Mesendoderm (in vitro differentiated cells): ENCODE results near the gene ST8SIA1.

ENCODE experiments used
- DNase-seq: peaks from one replicate; pipeline ENCODE4 v3.0.0; 2013
- H2AK5ac ChIP-seq: 2 replicates; pipeline ENCODE4 v1.6.1; 2013; ENCODE audit warnings: low read length, inconsistent platforms
- H2BK120ac ChIP-seq: 2 replicates; pipeline ENCODE4 v1.6.1; 2013; ENCODE audit warnings: low read depth, mild to moderate bottlenecking, low read length, moderate library complexity, mixed read lengths
- H2BK15ac ChIP-seq: replicated peaks from 2 replicates; pipeline ENCODE4 v1.6.1; 2013; ENCODE audit warnings: low read depth, mild to moderate bottlenecking, moderate library complexity
- H2BK5ac ChIP-seq: 2 replicates; pipeline ENCODE4 v1.6.1; 2013; ENCODE audit warnings: low read length, inconsistent platforms
- H3K18ac ChIP-seq: 2 replicates; pipeline ENCODE4 v1.6.1; 2013; ENCODE audit warnings: mild to moderate bottlenecking, low read length, mixed read lengths
- H3K23ac ChIP-seq: one replicate; pipeline ENCODE4 v1.6.1; 2013; ENCODE audit warnings: low read length
- H3K27ac ChIP-seq: 2 replicates; pipeline ENCODE4 v1.5.1; 2013; ENCODE audit warnings: low read depth, mild to moderate bottlenecking, inconsistent platforms, low read length, moderate library complexity
- H3K27me3 ChIP-seq: 2 replicates; pipeline ENCODE4 v1.6.1; 2013; ENCODE audit warnings: low read length, control low read depth, mild to moderate bottlenecking, inconsistent platforms; ENCODE audit not compliant: insufficient read depth, poor library complexity
- H3K36me3 ChIP-seq: 2 replicates; pipeline ENCODE4 v1.6.1; 2013; ENCODE audit warnings: low read length, inconsistent platforms; ENCODE audit not compliant: control insufficient read depth, insufficient read depth
- H3K4ac ChIP-seq: one replicate; pipeline ENCODE4 v1.6.1; 2013; ENCODE audit warnings: low read depth, mild to moderate bottlenecking, low read length, moderate library complexity
- H3K4me1 ChIP-seq: 2 replicates; pipeline ENCODE4 v1.6.1; 2013; ENCODE audit warnings: low read depth, low read length, inconsistent platforms; ENCODE audit not compliant: control insufficient read depth
- H3K4me2 ChIP-seq: 2 replicates; pipeline ENCODE4 v1.6.1; 2013; ENCODE audit warnings: low read length
- H3K4me3 ChIP-seq: 2 replicates; pipeline ENCODE4 v1.5.1; 2013; ENCODE audit warnings: mild to moderate bottlenecking, low read length
- H3K56ac ChIP-seq: one replicate; pipeline ENCODE4 v1.6.1; 2013; ENCODE audit warnings: low read length
- H3K79me1 ChIP-seq: 2 replicates; pipeline ENCODE4 v1.6.1; 2013; ENCODE audit warnings: low read length, inconsistent platforms
- H3K79me2 ChIP-seq: 2 replicates; pipeline ENCODE4 v1.6.1; 2013; ENCODE audit warnings: mild to moderate bottlenecking, low read length; ENCODE audit not compliant: control insufficient read depth, insufficient read depth
- H3K9ac ChIP-seq: 2 replicates; pipeline ENCODE4 v1.6.1; 2013; ENCODE audit warnings: low read length, inconsistent platforms
- H4K5ac ChIP-seq: one replicate; pipeline ENCODE4 v1.6.1; 2013; ENCODE audit warnings: low read length
- H4K8ac ChIP-seq: one replicate; pipeline ENCODE4 v1.6.1; 2013; ENCODE audit warnings: low read depth, mild to moderate bottlenecking, control low read depth, low read length, moderate library complexity
- WGBS: extraction: QIAGEN DNeasy Blood & Tissue Kit; methylation state at CpG from one replicate; pipeline ENCODE4 v1.1.7; 2013; ENCODE audit warnings: low lambda C conversion rate, missing lambda C conversion rate; ENCODE audit not compliant: insufficient coverage; ENCODE audit errors: extremely low coverage; 5-methylcytosine and 5-hydroxymethylcytosine counted together

The ST8SIA1 gene

GRCh38 chr12:22266101-22266500, 68.4 kb downstream of the ST8SIA1 start:
- no peak overlapping the region for H3K4ac ChIP-seq
- H3K27ac ChIP-seq, result no peak overlapping the region
- H2BK15ac ChIP-seq, result no peak overlapping the region

DNA sequence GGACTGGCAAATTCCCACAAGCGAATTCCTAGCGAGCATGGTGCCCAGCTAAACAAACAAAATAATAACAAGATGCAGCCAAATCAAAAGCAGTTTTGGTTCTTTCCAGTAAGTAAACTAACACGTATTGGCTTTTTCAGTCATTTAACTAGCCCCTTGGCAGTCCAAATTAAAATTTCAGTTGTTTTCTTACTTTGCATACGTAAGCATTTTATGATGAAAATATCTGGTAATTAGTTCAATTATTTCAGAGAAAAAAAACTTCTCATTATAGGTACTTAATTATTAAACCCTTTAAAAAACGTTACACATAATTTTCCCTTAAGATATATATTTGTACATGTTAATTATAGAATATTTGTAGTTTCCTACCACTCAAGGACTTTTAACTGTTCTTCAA, 70.1 kb downstream of the ST8SIA1 start:
- Histone ChIP-seq H4K8ac (no peak overlapping the region), H3K27me3 (no peaks in the 10 kb centered on the region), H3K79me1 (no peaks in the 10 kb centered on the region), H2BK120ac (no peak overlapping the region), H3K4me3 (no peak overlapping the region), H3K27ac (no peak overlapping the region), H2BK15ac (no peak overlapping the region), H3K4me2 (no peak overlapping the region), H3K9ac (no peak overlapping the region), H2BK5ac (no peak overlapping the region), H2AK5ac (no peak overlapping the region), H3K18ac (no peak overlapping the region), H3K79me2 (no peaks in the 10 kb centered on the region), H3K23ac (no peak overlapping the region), H3K36me3 (no peaks in the 10 kb centered on the region), H3K56ac (no peak overlapping the region), H4K5ac (no peak overlapping the region), H3K4ac (no peak overlapping the region), H3K4me1 (no peaks in the 10 kb centered on the region)
- no peak for DNase-seq
- 100% methylated on average over 1 of the region's 5 CpGs for WGBS

More at GRCh38 chr12:22266101-22266500, 68.4 kb downstream of the ST8SIA1 start:
- no peak for DNase-seq
- H3K4me1 ChIP-seq, result no peaks in the 10 kb centered on the region
- H3K36me3 ChIP-seq, result no peaks in the 10 kb centered on the region
- H2AK5ac ChIP-seq, result no peak overlapping the region
- no CpG with 5 or more reads among the region's 5 CpGs for WGBS
- no peak overlapping the region for H3K18ac ChIP-seq
- no peak overlapping the region for H2BK5ac ChIP-seq
- no peak overlapping the region for H4K5ac ChIP-seq
- H3K23ac ChIP-seq, result no peak overlapping the region
- no peak overlapping the region for H2BK120ac ChIP-seq
- no peaks in the 10 kb centered on the region for H3K79me1 ChIP-seq
- H3K9ac ChIP-seq, result no peak overlapping the region
- no peaks in the 10 kb centered on the region for H3K79me2 ChIP-seq
- no peak overlapping the region for H3K56ac ChIP-seq
- H3K4me2 ChIP-seq, result no peak overlapping the region
- H3K27me3 ChIP-seq, result no peaks in the 10 kb centered on the region
- no peak overlapping the region for H3K4me3 ChIP-seq
- no peak overlapping the region for H4K8ac ChIP-seq

DNA sequence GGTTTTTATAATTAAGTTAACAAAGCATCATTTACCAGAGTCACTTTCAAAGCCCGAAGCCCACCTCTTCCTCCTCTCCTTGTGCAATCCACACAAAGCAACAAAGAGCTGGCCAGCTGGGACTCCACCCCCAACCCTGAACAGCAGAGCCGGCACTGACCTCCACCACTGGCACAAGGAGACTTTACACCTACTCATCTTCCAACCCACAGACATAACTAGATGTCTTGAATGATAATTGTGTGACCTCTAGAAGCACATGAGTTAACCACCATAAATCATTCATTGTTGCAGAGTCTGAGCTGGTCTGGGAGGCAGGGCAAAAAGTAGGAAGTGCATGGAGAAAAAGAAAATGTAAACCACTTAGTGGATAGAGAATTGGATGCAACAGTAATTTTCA, 72.2 kb downstream of the ST8SIA1 start:
- Histone ChIP-seq H3K79me2 (no peaks in the 10 kb centered on the region), H4K5ac (no peak overlapping the region), H3K4me3 (no peak overlapping the region), H2BK120ac (no peak overlapping the region), H4K8ac (no peak overlapping the region), H3K56ac (no peak overlapping the region), H3K23ac (no peak overlapping the region), H3K4me1 (no peaks in the 10 kb centered on the region), H3K4ac (no peak overlapping the region), H3K79me1 (no peaks in the 10 kb centered on the region), H3K9ac (no peak overlapping the region), H3K4me2 (no peak overlapping the region), H3K27me3 (no peaks in the 10 kb centered on the region), H2AK5ac (no peak overlapping the region), H2BK5ac (no peak overlapping the region), H3K36me3 (no peaks in the 10 kb centered on the region), H2BK15ac (no peak overlapping the region), H3K27ac (no peak overlapping the region), H3K18ac (no peak overlapping the region)
- no CpG with 5 or more reads among the region's 2 CpGs for whole genome bisulfite sequencing
- peak; percentile 26 for DNase-seq

GRCh38 chr12:22257100-22257499, 77.4 kb downstream of the ST8SIA1 start:
- no peak overlapping the region for H3K4me2 ChIP-seq
- no peak overlapping the region for H3K56ac ChIP-seq
- H3K4me3 ChIP-seq, result no peak overlapping the region
- H3K79me2 ChIP-seq, result no peaks in the 10 kb centered on the region
- no peak overlapping the region for H2BK15ac ChIP-seq
- H3K4me1 ChIP-seq, result peaks cover 2% of the 10 kb centered on the region
- no CpG with 5 or more reads among the region's 6 CpGs for WGBS
- no peaks in the 10 kb centered on the region for H3K27me3 ChIP-seq
- no peak overlapping the region for H2AK5ac ChIP-seq
- no peak overlapping the region for H2BK5ac ChIP-seq
- no peak for DNase-seq
- H4K8ac ChIP-seq, result no peak overlapping the region
- H3K4ac ChIP-seq, result no peak overlapping the region
- H4K5ac ChIP-seq, result no peak overlapping the region
- H3K36me3 ChIP-seq, result no peaks in the 10 kb centered on the region
- H3K23ac ChIP-seq, result no peak overlapping the region
- H3K79me1 ChIP-seq, result no peaks in the 10 kb centered on the region
- H3K27ac ChIP-seq, result no peak overlapping the region
- no peak overlapping the region for H3K18ac ChIP-seq
- no peak overlapping the region for H2BK120ac ChIP-seq
- no peak overlapping the region for H3K9ac ChIP-seq

DNA sequence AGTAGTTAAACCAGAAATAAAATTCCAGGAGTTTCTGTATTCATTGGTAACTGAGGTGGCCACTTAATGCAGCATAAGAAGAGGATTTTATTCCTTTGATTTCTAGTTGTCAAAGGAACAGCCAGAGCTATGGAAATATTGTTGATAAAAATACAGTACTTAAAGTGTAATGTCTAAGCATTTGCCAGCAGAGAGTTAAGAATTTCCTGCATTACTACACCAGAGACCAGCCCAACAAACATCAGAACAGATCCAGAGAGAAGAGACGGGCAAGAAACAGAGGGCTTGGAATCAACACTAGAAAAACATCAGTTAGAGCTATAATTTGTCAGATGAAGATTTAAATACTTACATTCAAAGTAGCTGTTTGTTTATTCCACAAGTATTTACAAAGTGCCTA, 77.9 kb downstream of the ST8SIA1 start:
- H3K4me1 ChIP-seq, result peaks cover 2% of the 10 kb centered on the region
- no peak overlapping the region for H3K27ac ChIP-seq
- H3K4me2 ChIP-seq, result no peak overlapping the region
- no peak for DNase-seq
- H3K4ac ChIP-seq, result no peak overlapping the region
- no peak overlapping the region for H3K18ac ChIP-seq
- no peak overlapping the region for H3K9ac ChIP-seq
- H3K27me3 ChIP-seq, result no peaks in the 10 kb centered on the region
- H3K23ac ChIP-seq, result no peak overlapping the region
- no peak overlapping the region for H2BK5ac ChIP-seq
- no peak overlapping the region for H2BK15ac ChIP-seq
- H3K4me3 ChIP-seq, result no peak overlapping the region
- no peak overlapping the region for H4K8ac ChIP-seq
- H2AK5ac ChIP-seq, result no peak overlapping the region
- no peaks in the 10 kb centered on the region for H3K79me2 ChIP-seq
- H3K36me3 ChIP-seq, result no peaks in the 10 kb centered on the region
- H3K56ac ChIP-seq, result no peak overlapping the region
- H2BK120ac ChIP-seq, result no peak overlapping the region
- H4K5ac ChIP-seq, result no peak overlapping the region
- no peaks in the 10 kb centered on the region for H3K79me1 ChIP-seq
- WGBS, result no CpG with 5 or more reads among the region's 1 CpG

DNA sequence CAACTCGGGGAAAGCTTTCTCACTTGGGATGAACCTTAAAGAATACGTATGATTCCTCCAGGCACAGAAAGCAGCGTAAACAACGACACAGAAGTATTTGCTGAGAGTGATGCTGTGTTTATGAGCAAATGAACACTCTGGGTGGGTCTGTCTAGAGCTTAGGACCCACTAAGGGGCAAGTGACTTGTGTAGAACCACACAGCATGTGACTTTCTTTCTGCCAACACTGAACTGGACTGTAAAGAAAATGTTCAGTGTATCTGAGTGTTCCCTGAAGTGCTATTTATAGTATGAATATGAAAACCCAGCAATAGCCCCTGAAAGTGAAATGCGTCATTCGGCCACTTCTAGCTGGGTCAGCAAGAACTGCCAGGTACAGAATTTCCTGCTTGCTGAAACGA, 78.5 kb downstream of the ST8SIA1 start:
- Histone ChIP-seq H4K5ac (no peak overlapping the region), H2BK120ac (no peak overlapping the region), H3K4me3 (no peak overlapping the region), H3K79me2 (no peaks in the 10 kb centered on the region), H3K4me2 (no peak overlapping the region), H3K9ac (no peak overlapping the region), H3K56ac (no peak overlapping the region), H2BK15ac (no peak overlapping the region), H3K27ac (no peak overlapping the region), H3K23ac (no peak overlapping the region), H3K4me1 (peaks cover 2% of the 10 kb centered on the region), H3K18ac (no peak overlapping the region), H3K36me3 (no peaks in the 10 kb centered on the region), H3K79me1 (no peaks in the 10 kb centered on the region), H3K27me3 (no peaks in the 10 kb centered on the region), H3K4ac (no peak overlapping the region), H4K8ac (no peak overlapping the region), H2AK5ac (no peak overlapping the region), H2BK5ac (no peak overlapping the region)
- no peak for DNase-seq
- WGBS, result no CpG with 5 or more reads among the region's 7 CpGs
